NCI-H146 (cell line): Measurements from ENCODE around the gene NAT14.

Source experiments
- DNase-seq: peaks from one replicate; lab custom pipeline; 2025; lab: John Stamatoyannopoulos, UW

NAT14 gene

GRCh38 chr19:55536366-55536765 is 51.4 kb downstream of the NAT14 start:
- DNase-seq: no peak
